GM12878 (cell line): Measurements from ENCODE around the gene AFF1. TPM values are rescaled to one million over a fixed set of nuclear protein-coding genes. Genes with fewer than 3 reads are reported as not detected.

ENCODE experiments used
- ATAC-seq: fragments of 200-7000 bp; cut with Tn5 transposase; 3 replicates; pipeline ENCODE4 v1.9.1; 2020; ENCODE audit warnings: mild to moderate bottlenecking, moderate library complexity
- BruUV-seq: library from RNA; stranded (reverse); fragments of 400-500 nt; replicated peaks from 2 replicates; lab custom pipeline; 2021; lab: Mats Ljungman, UMichigan
- CTCF ChIA-PET: fragments of 300-600 bp; sonication (Branson Sonifier 250); formaldehyde crosslinking; extraction: SDS; loops from one replicate; lab custom pipeline; 2021; ENCODE audit warnings: inconsistent platforms; lab: Yijun Ruan, JAX
- POLR2A ChIA-PET: fragments of 350-600 bp; formaldehyde crosslinking; extraction: SDS; loops from one replicate; lab custom pipeline; 2021; ENCODE audit warnings: inconsistent platforms; lab: Charles Lee
- RAD21 ChIA-PET: fragments of 300-600 bp; sonication (Branson Sonifier 250); formaldehyde crosslinking; loops from one replicate; lab custom pipeline; 2023; ENCODE audit warnings: antibody characterized with exemption; ENCODE audit not compliant: unreplicated experiment; lab: Charles Lee
- SMC1A ChIA-PET: fragments of 300-600 bp; sonication (Branson Sonifier 250); formaldehyde crosslinking; loops from one replicate; lab custom pipeline; 2023; ENCODE audit not compliant: unreplicated experiment, uncharacterized antibody; lab: Charles Lee
- DNase-seq: peaks from one replicate; pipeline ENCODE4 v3.0.0-alpha.2; 2011; ENCODE audit warnings: low read depth, low spot score
- FAIRE-seq: peaks from 3 replicates; lab custom pipeline; 2011; peaks lifted over from hg19 to GRCh38; lab: Jason Lieb, UNC
- H2AFZ ChIP-seq: 2 replicates; pipeline ENCODE4 v1.6.0; 2011; ENCODE audit warnings: low read depth, low read length, control low read depth; ENCODE audit not compliant: control insufficient read depth
- H3K27ac ChIP-seq: 2 replicates; pipeline ENCODE4 v1.5.1; 2011; ENCODE audit warnings: control low read depth; ENCODE audit not compliant: control insufficient read depth, insufficient read depth
- H3K27me3 ChIP-seq, 2 experiments: replicated peaks in 1 of 2; 2 replicates each; pipeline versions ENCODE4 v1.6.0 to v1.6.1; 2011; ENCODE audit warnings: low read length in 1 of 2; ENCODE audit not compliant: control insufficient read depth in 2 of 2, insufficient read depth in 2 of 2
- H3K36me3 ChIP-seq, 2 experiments: 2 replicates each; pipeline ENCODE4 v1.5.1; 2011; ENCODE audit warnings: low read length in 1 of 2; ENCODE audit not compliant: control insufficient read depth in 2 of 2, insufficient read depth in 2 of 2
- H3K4me1 ChIP-seq: 2 replicates; pipeline ENCODE4 v1.6.1; 2011; ENCODE audit warnings: mild to moderate bottlenecking, low read length, moderate library complexity, mixed read lengths; ENCODE audit not compliant: control insufficient read depth, insufficient read depth
- H3K4me2 ChIP-seq: 2 replicates; pipeline ENCODE4 v1.6.0; 2011; ENCODE audit warnings: control low read depth; ENCODE audit not compliant: control insufficient read depth, insufficient read depth
- H3K4me3 ChIP-seq: fragments of 200-600 bp; sonication (generic); 2 replicates; pipeline ENCODE4 v1.5.1; 2016
- H3K79me2 ChIP-seq: 2 replicates; pipeline ENCODE4 v1.6.0; 2011; ENCODE audit warnings: low read length; ENCODE audit not compliant: control insufficient read depth, insufficient read depth
- H3K9ac ChIP-seq: 2 replicates; pipeline ENCODE4 v1.8.0; 2011; ENCODE audit warnings: low read length, control low read depth, mixed read lengths; ENCODE audit not compliant: control insufficient read depth, insufficient read depth
- H3K9me3 ChIP-seq: replicated peaks from 3 replicates; pipeline ENCODE4 v1.5.1; 2011; ENCODE audit warnings: mild to moderate bottlenecking, low read length; ENCODE audit not compliant: control insufficient read depth, insufficient read depth
- H4K20me1 ChIP-seq: 2 replicates; pipeline ENCODE4 v1.6.0; 2011; ENCODE audit not compliant: control insufficient read depth, insufficient read depth
- CBFB ChIP-seq: IDR thresholded peaks from 2 replicates; pipeline ENCODE4 v1.6.1; 2016; ENCODE audit warnings: antibody characterized with exemption, low read depth
- CTCF ChIP-seq, 3 experiments: IDR thresholded peaks in 2 of 3; conservative IDR thresholded peaks in 1 of 3; 2 replicates each; pipeline ENCODE4 v1.5.1; 2011; ENCODE audit warnings: low read depth in 3 of 3, low read length in 3 of 3, mild to moderate bottlenecking in 3 of 3, control low read depth in 2 of 3, moderate library complexity in 2 of 3, inconsistent platforms in 1 of 3, mixed read lengths in 1 of 3; ENCODE audit not compliant: control insufficient read depth in 2 of 3, insufficient read depth in 1 of 3; ENCODE audit errors: extremely low read depth in 1 of 3
- CUX1 ChIP-seq: IDR thresholded peaks from 2 replicates; pipeline ENCODE4 v1.6.1; 2012; ENCODE audit warnings: improper control_type of control experiment, low read depth, low read length; ENCODE audit not compliant: insufficient replicate concordance
- ELK1 ChIP-seq: IDR thresholded peaks from 2 replicates; pipeline ENCODE4 v1.6.1; 2012; ENCODE audit warnings: low read depth, low read length, improper control_type of control experiment
- EZH2 ChIP-seq: IDR thresholded peaks from 2 replicates; pipeline ENCODE4 v1.6.1; 2012; ENCODE audit warnings: low read depth, mild to moderate bottlenecking, control low read depth, inconsistent platforms, low read length, borderline replicate concordance; ENCODE audit not compliant: control insufficient read depth
- IRF4 ChIP-seq: IDR thresholded peaks from 2 replicates; pipeline ENCODE4 v1.6.1; 2011; ENCODE audit warnings: low read depth, low read length
- MTA2 ChIP-seq: fragments of 450-650 bp; IDR thresholded peaks from 2 replicates; pipeline ENCODE4 v1.6.1; 2016; ENCODE audit warnings: low read depth, mild to moderate bottlenecking, moderate library complexity
- PKNOX1 ChIP-seq: fragments of 450-650 bp; IDR thresholded peaks from 2 replicates; pipeline ENCODE4 v1.6.1; 2016; ENCODE audit warnings: mild to moderate bottlenecking
- SPI1 ChIP-seq: IDR thresholded peaks from 2 replicates; pipeline ENCODE4 v1.6.1; 2011; ENCODE audit warnings: low read depth, mild to moderate bottlenecking, low read length, moderate library complexity, borderline replicate concordance; ENCODE audit not compliant: insufficient read depth
- ZZZ3 ChIP-seq: IDR thresholded peaks from 2 replicates; pipeline ENCODE4 v1.6.1; 2011; ENCODE audit warnings: low read depth; ENCODE audit not compliant: control insufficient read depth, insufficient read length
- WGBS: methylation state at CpG from one replicate; pipeline ENCODE4 v1.1.6; 2016; ENCODE audit warnings: low lambda C conversion rate; ENCODE audit not compliant: insufficient replicate concordance, insufficient coverage; ENCODE audit errors: missing lambda C conversion rate; 5-methylcytosine and 5-hydroxymethylcytosine counted together
- in situ Hi-C: fragments of 300-500 bp; cut with MboI; formaldehyde crosslinking; loops from 9 replicates; pipeline ENCODE4 v1.14.3; 2018; ENCODE audit warnings: mixed read lengths
- intact Hi-C: fragments of 100-400 bp; cut with micrococcal nuclease; formaldehyde crosslinking; loops from one replicate; pipeline ENCODE4 v1.14.2; 2022; ENCODE audit not compliant: unreplicated experiment
- polyA plus RNA-seq, 11 experiments: library from polyadenylated mRNA; depleted of rRNA in 4 of 11; unstranded in 6 of 11; stranded (reverse) in 5 of 11; fragments of >200 nt; fragmentation: Nextera tagmentation in 4 of 11; fragmentation: Illumina TruSeq in 1 of 11; extraction: Ambion mirVana in 4 of 11; extraction: Trizol in 1 of 11; gene quantifications; 1 replicate in 1 of 11; 2 replicates in 10 of 11; pipeline versions ENCODE4 v1.2.1 to v1.2.3, GENCODE V29; 2011 to 2016; ENCODE audit warnings: inconsistent platforms in 2 of 11, missing spikeins in 2 of 11, low read depth in 1 of 11
- total RNA-seq, 4 experiments: library from RNA; depleted of rRNA in 3 of 4; stranded (reverse); fragments of >200 nt in 3 of 4; fragmentation: Illumina TruSeq in 1 of 4; extraction: Trizol in 1 of 4; gene quantifications; 2 replicates each; pipeline versions ENCODE4 v1.2.1 to v1.2.3, GENCODE V29; 2013 to 2021

The AFF1 gene
- total and polyA plus RNA-seq, 10 of the 15 experiments (the other 5 are each of a cell fraction or from before 2014, with no cell fraction given), result 3.5 to 56.1 (median 21.5) TPM

- CTCF ChIA-PET, result interaction anchor here (0.7 to 1.3 kb wide), 3 partner anchors 47 to 111 kb away, joined by 3 to 4 read pairs (median 3); partner anchors contain the start of gene AFF1
- FAIRE-seq (peak; percentile 31), ATAC-seq (peak; percentile 45), DNase-seq (no peak)
- Histone ChIP-seq H3K36me3 (no peaks in the 10 kb centered on the region; a peak in 1 of 4 replicates), H3K27ac (peak overlapping the region; percentile 42), H3K4me2 (peak overlapping the region; percentile 38), H3K4me3 (no peak overlapping the region), H3K9me3 (no peaks in the 10 kb centered on the region), H4K20me1 (no peaks in the 10 kb centered on the region), H3K27me3 (no peaks in the 10 kb centered on the region), H2AFZ (no peak overlapping the region), H3K4me1 (peaks cover 32% of the 10 kb centered on the region), H3K9ac (no peak overlapping the region), H3K79me2 (peaks cover 51% of the 10 kb centered on the region)
- POLR2A ChIA-PET, result interaction anchor here (0.9 to 4.3 kb wide), 4 partner anchors 16 to 47 kb away, joined by 3 to 18 read pairs (median 6); partner anchors contain the start of gene AFF1
- RAD21 ChIA-PET, result interaction anchor here (1.9 to 2.6 kb wide), 3 partner anchors 24 to 46 kb away, joined by 5 to 12 read pairs (median 8); no protein-coding TSS in a partner anchor
- in situ Hi-C loops (no loop called here), intact Hi-C loops (loop anchor here (2.0 kb wide), 1 partner anchor 25 kb away; no protein-coding TSS in a partner anchor)
- SMC1A ChIA-PET, result interaction anchor here (0.7 to 4.4 kb wide), 12 partner anchors 10 to 75 kb away, joined by 3 to 35 read pairs (median 4); no protein-coding TSS in a partner anchor
- WGBS, result 20% methylated on average over 5 of the region's 5 CpGs
- TSS peak; percentile 30 for BruUV-seq
- TF ChIP-seq ELK1 (no peak), EZH2 (no peak), CUX1 (no peak), IRF4 (no peak), CTCF (IDR thresholded peaks at IDR 0.05 in 2 of 3, conservative IDR thresholded peaks at IDR 0.05 in 1 of 3; ENCODE audit: control insufficient read depth in 2 of 3, extremely low read depth in 1 of 3, insufficient read depth in 1 of 3, low read depth in 3 of 3, low read length in 3 of 3) (no peak), CBFB (no peak), MTA2 (0 out of 2 replicates have a peak, but pooled peaks have one; percentile 15), ZZZ3 (no peak), SPI1 (0 out of 2 replicates have a peak, but pooled peaks have one; percentile 8), PKNOX1 (0 out of 2 replicates have a peak, but pooled peaks have one; percentile 7)
Measured at GRCh38 chr4:86981789-86982188, 47.0 kb downstream of the AFF1 start.
